Tibial nerve (tissue), 4 donors: ENCODE data around the gene RASGRP2. TPM values are rescaled to one million over a fixed set of nuclear protein-coding genes. Genes with fewer than 3 reads are reported as not detected.

Experiments used
- DNase-seq, 2 donors: peaks; one replicate each; pipeline ENCODE4 v3.0.0-alpha.2; 2019; ENCODE audit warnings: low spot score in 2 of 2
- H3K27ac ChIP-seq, 4 donors: fragments of 200-600 bp; sonication (generic) in 3 of 4; one replicate each; pipeline ENCODE4 v1.5.1; 2017 to 2019; ENCODE audit warnings: mild to moderate bottlenecking in 1 of 4
- H3K27me3 ChIP-seq, 2 donors: fragments of 200-600 bp; sonication (generic) in 1 of 2; one replicate each; pipeline versions ENCODE4 v1.5.1 to v1.6.0; 2017 to 2019
- H3K36me3 ChIP-seq, 3 donors: fragments of 200-600 bp; sonication (generic); one replicate each; pipeline ENCODE4 v1.5.1; 2018 to 2019
- H3K4me1 ChIP-seq, 4 donors: fragments of 200-600 bp; sonication (generic) in 3 of 4; one replicate each; pipeline ENCODE4 v1.5.1; 2017 to 2019
- H3K4me3 ChIP-seq, 4 donors: fragments of 200-600 bp; sonication (generic) in 3 of 4; one replicate each; pipeline ENCODE4 v1.5.1; 2017 to 2019; ENCODE audit warnings: mild to moderate bottlenecking in 1 of 4, moderate library complexity in 1 of 4
- H3K9me3 ChIP-seq, 4 donors: fragments of 200-600 bp; sonication (generic) in 3 of 4; one replicate each; pipeline ENCODE4 v1.5.1; 2017 to 2019
- EP300 ChIP-seq, 2 donors: sonication (generic); formaldehyde crosslinking; IDR thresholded peaks; one replicate each; pipeline ENCODE4 v1.6.1; 2017; ENCODE audit warnings: antibody characterized with exemption in 2 of 2, mild to moderate bottlenecking in 1 of 2
- POLR2A ChIP-seq, 2 donors: fragments of 450-650 bp; IDR thresholded peaks; one replicate each; pipeline ENCODE4 v1.6.1; 2017; ENCODE audit warnings: antibody characterized with exemption in 2 of 2, mild to moderate bottlenecking in 2 of 2, moderate library complexity in 2 of 2
- WGBS, 2 donors: methylation state at CpG; one replicate each; pipeline ENCODE4 v1.1.5; 2018; 5-methylcytosine and 5-hydroxymethylcytosine counted together
- total RNA-seq, 4 donors: library from RNA; depleted of rRNA; stranded (reverse); fragments of >200 nt; gene quantifications; one replicate each; pipeline ENCODE4 v1.1.0, GENCODE V29; 2016
- TF ChIP-seq, protein P1 (sequence below), 5 experiments: fragments of 200-600 bp in 3 of 5; fragments of 450-650 bp in 2 of 5; sonication (generic) in 3 of 5; IDR thresholded peaks; one replicate each; pipeline ENCODE4 v1.5.1; 2016 to 2019; ENCODE audit warnings: antibody characterized with exemption in 5 of 5, mild to moderate bottlenecking in 3 of 5, moderate library complexity in 2 of 5

RASGRP2 gene
- total RNA-seq, 4 donors from 2014 or later = 35.4 to 87.0 (median 59.0) TPM

GRCh38 chr11:64765851-64766665 lies 22.1 kb upstream of the RASGRP2 start:
- no peak overlapping the region for H3K4me3 ChIP-seq
- no peaks in the 10 kb centered on the region for H3K9me3 ChIP-seq
- H3K4me1 ChIP-seq = peaks cover 0 to 67% (median 26%) of the 10 kb centered on the region in 4 donors
- H3K27ac ChIP-seq = no peak overlapping the region
- WGBS, 2 donors = 87% methylated on average over 27 to 42 of the region's 42 CpGs
- H3K36me3 ChIP-seq = peaks cover 30 to 91% (median 66%) of the 10 kb centered on the region in 3 donors
- H3K27me3 ChIP-seq = no peaks in the 10 kb centered on the region
- TF ChIP-seq EP300 (IDR thresholded peaks at IDR 0.05) (no peak), POLR2A (IDR thresholded peaks at IDR 0.05) (no peak)
- TF ChIP-seq, protein P1, sequence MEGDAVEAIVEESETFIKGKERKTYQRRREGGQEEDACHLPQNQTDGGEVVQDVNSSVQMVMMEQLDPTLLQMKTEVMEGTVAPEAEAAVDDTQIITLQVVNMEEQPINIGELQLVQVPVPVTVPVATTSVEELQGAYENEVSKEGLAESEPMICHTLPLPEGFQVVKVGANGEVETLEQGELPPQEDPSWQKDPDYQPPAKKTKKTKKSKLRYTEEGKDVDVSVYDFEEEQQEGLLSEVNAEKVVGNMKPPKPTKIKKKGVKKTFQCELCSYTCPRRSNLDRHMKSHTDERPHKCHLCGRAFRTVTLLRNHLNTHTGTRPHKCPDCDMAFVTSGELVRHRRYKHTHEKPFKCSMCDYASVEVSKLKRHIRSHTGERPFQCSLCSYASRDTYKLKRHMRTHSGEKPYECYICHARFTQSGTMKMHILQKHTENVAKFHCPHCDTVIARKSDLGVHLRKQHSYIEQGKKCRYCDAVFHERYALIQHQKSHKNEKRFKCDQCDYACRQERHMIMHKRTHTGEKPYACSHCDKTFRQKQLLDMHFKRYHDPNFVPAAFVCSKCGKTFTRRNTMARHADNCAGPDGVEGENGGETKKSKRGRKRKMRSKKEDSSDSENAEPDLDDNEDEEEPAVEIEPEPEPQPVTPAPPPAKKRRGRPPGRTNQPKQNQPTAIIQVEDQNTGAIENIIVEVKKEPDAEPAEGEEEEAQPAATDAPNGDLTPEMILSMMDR (IDR thresholded peaks at IDR 0.05) = no peak
- no peak for DNase-seq

DNA sequence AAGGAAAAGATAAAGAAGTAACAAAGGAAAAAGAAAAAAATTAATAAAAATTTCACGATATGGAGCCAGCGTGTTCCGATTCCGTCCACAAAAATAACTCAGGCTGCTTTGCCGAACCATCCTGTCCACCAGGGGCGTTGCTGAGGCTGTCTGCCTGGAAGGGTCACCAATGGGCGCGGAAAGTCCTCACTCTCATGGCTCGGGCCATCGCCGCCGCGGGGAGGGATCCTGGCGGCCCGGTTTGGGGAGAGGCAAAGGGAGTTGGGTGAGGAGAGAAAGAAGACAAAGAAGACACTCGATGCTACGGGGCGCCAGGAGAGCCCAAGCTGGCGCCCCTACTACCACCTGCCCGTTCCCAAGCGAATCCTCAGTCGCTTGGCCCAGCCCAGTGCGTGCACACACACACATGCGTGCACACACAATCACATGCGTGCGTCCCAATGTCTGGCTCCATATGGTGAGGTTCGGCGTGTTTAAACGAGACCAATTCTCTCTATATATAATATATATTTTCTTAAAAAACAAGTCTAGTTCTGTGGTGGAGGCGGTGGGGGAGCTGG lies 21.4 kb upstream of the RASGRP2 start:
- no peak for DNase-seq
- no peaks in the 10 kb centered on the region for H3K27me3 ChIP-seq
- peaks cover 28 to 85% (median 59%) of the 10 kb centered on the region in 3 donors for H3K36me3 ChIP-seq
- no peaks in the 10 kb centered on the region for H3K9me3 ChIP-seq
- TF ChIP-seq, protein P1 (IDR thresholded peaks at IDR 0.05) = no peak
- no peak for TF ChIP-seq EP300 (IDR thresholded peaks at IDR 0.05)
- TF ChIP-seq POLR2A (IDR thresholded peaks at IDR 0.05) = no peak
- H3K27ac ChIP-seq = no peak overlapping the region
- H3K4me3 ChIP-seq = no peak overlapping the region
- 84 to 87% methylated on average over 30 of the region's 30 CpGs for WGBS, 2 donors
- peaks cover 0 to 67% (median 32%) of the 10 kb centered on the region in 4 donors for H3K4me1 ChIP-seq

- peak overlapping the region in 1 of 4 donors; percentile 17 for H3K27ac ChIP-seq
- WGBS, 2 donors = 78 to 79% methylated on average over 8 of the region's 8 CpGs
- H3K27me3 ChIP-seq = no peaks in the 10 kb centered on the region
- peaks cover 0 to 69% (median 36%) of the 10 kb centered on the region in 4 donors for H3K4me1 ChIP-seq
- peaks cover 28 to 78% (median 53%) of the 10 kb centered on the region in 3 donors for H3K36me3 ChIP-seq
- no peak for DNase-seq
- no peaks in the 10 kb centered on the region for H3K9me3 ChIP-seq
- no peak overlapping the region for H3K4me3 ChIP-seq
- TF ChIP-seq EP300 (IDR thresholded peaks at IDR 0.05) (no peak), POLR2A (IDR thresholded peaks at IDR 0.05) (no peak)
- TF ChIP-seq, protein P1 (IDR thresholded peaks at IDR 0.05) = no peak
Measured at GRCh38 chr11:64764753-64765152, 20.8 kb upstream of the RASGRP2 start.

DNA sequence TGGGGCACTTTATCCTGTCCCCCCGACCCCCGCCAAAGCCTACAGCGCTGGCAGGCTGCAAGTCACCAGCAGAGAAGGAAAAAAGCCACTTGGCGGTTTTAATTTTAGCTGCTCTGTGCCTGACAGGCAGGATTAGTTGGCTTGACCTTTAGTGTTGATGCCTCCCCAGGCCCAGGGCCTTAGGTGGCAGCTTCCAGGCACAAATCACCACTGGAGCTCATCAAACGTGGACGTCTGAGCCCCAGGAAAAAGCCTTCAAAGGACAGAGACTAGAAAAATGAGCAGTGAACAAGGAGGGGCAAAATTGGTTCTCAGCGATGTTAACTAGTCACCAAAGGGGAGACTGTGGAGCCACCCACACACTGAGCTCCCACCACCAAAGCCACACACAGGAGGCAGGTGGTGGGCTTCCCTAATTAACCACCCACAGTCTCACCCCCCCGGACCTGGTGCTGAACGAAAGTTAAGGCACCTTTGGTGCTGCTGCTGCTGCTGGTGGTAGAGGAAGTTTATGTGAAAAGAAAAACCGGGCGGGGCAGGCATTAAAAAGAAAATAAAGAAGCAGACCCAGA lies 20.2 kb upstream of the RASGRP2 start:
- Histone ChIP-seq H3K9me3 (no peaks in the 10 kb centered on the region), H3K4me3 (no peak overlapping the region), H3K36me3 (peaks cover 28 to 72% (median 46%) of the 10 kb centered on the region in 3 donors), H3K4me1 (peaks cover 0 to 75% (median 40%) of the 10 kb centered on the region in 4 donors), H3K27ac (peak overlapping the region in 3 of 4 donors; percentile 17 to 60 (median 57)), H3K27me3 (no peaks in the 10 kb centered on the region)
- 52 to 60% methylated on average over 11 of the region's 11 CpGs for WGBS, 2 donors
- DNase-seq = no peak
- TF ChIP-seq, protein P1 (IDR thresholded peaks at IDR 0.05) = no peak
- no peak for TF ChIP-seq EP300 (IDR thresholded peaks at IDR 0.05)
- no peak for TF ChIP-seq POLR2A (IDR thresholded peaks at IDR 0.05)
